HepG2 (cell line): Measurements from ENCODE around the gene NEK3. TPM values are rescaled to one million over a fixed set of nuclear protein-coding genes. Genes with fewer than 3 reads are reported as not detected.

Experiments used
- ATAC-seq: fragments of 200-7000 bp; cut with Tn5 transposase; 3 replicates; pipeline ENCODE4 v1.9.1; 2020; ENCODE audit warnings: mild to moderate bottlenecking, moderate library complexity
- BruUV-seq: library from RNA; stranded (reverse); fragments of 400-500 nt; replicated peaks from 2 replicates; lab custom pipeline; 2021; lab: Mats Ljungman, UMichigan
- CTCF ChIA-PET: fragments of 300-600 bp; formaldehyde crosslinking; extraction: SDS; loops from one replicate; lab custom pipeline; 2021; ENCODE audit warnings: low total read pairs, inconsistent platforms, low intra/inter-chr PET ratio; lab: Yijun Ruan, JAX
- POLR2A ChIA-PET: fragments of 350-600 bp; sonication (Branson Sonifier 250); formaldehyde crosslinking; loops from one replicate; lab custom pipeline; 2020; ENCODE audit warnings: antibody characterized with exemption, inconsistent platforms; lab: Yijun Ruan, JAX
- DNase-seq: peaks from one replicate; pipeline ENCODE4 v3.0.0-alpha.2; 2015; ENCODE audit warnings: low spot score
- FAIRE-seq: peaks from 3 replicates; lab custom pipeline; 2011; peaks lifted over from hg19 to GRCh38; lab: Jason Lieb, UNC
- H2AFZ ChIP-seq: one replicate; pipeline ENCODE4 v1.6.1; 2011; ENCODE audit warnings: low read length, inconsistent platforms
- H3K27ac ChIP-seq: fragments of 300-600 bp; 3 replicates; pipeline ENCODE4 v1.8.0; 2011; ENCODE audit warnings: mixed run types, mild to moderate bottlenecking, mixed read lengths, low read length, inconsistent platforms; ENCODE audit not compliant: insufficient read depth; ENCODE audit errors: extremely low read length
- H3K27me3 ChIP-seq, 2 experiments: fragments of 200-600 bp in 1 of 2; 2 replicates in 1 of 2; 3 replicates in 1 of 2; pipeline versions ENCODE4 v1.6.0 to v1.8.0; 2011; ENCODE audit warnings: low read length in 2 of 2, mild to moderate bottlenecking in 2 of 2, moderate library complexity in 2 of 2, inconsistent platforms in 1 of 2; ENCODE audit not compliant: insufficient read depth in 2 of 2, control insufficient read depth in 1 of 2
- H3K36me3 ChIP-seq, 2 experiments: fragments of 200-600 bp in 1 of 2; replicated peaks in 1 of 2; 2 replicates in 1 of 2; 3 replicates in 1 of 2; pipeline versions ENCODE4 v1.5.1 to v1.8.0; 2011; ENCODE audit warnings: low read length in 2 of 2, inconsistent platforms in 1 of 2; ENCODE audit not compliant: insufficient read depth in 2 of 2, control insufficient read depth in 1 of 2
- H3K4me1 ChIP-seq: 2 replicates; pipeline ENCODE4 v1.5.1; 2012; ENCODE audit warnings: low read length, inconsistent platforms; ENCODE audit not compliant: insufficient read depth
- H3K4me2 ChIP-seq: 2 replicates; pipeline ENCODE4 v1.6.0; 2011; ENCODE audit warnings: low read depth, low read length, inconsistent platforms
- H3K4me3 ChIP-seq, 3 experiments: fragments of 200-600 bp in 1 of 3; sonication (generic), shearing (Covaris generic) in 1 of 3; replicated peaks in 1 of 3; 2 replicates each; pipeline ENCODE4 v1.5.1; 2011 to 2016; ENCODE audit warnings: low read length in 3 of 3, inconsistent platforms in 2 of 3, low read depth in 2 of 3, mild to moderate bottlenecking in 2 of 3, control low read depth in 1 of 3, mixed read lengths in 1 of 3; ENCODE audit not compliant: insufficient read depth in 1 of 3
- H3K79me2 ChIP-seq: one replicate; pipeline ENCODE4 v1.6.1; 2011; ENCODE audit warnings: low read length, inconsistent platforms; ENCODE audit not compliant: insufficient read depth
- H3K9ac ChIP-seq: 2 replicates; pipeline ENCODE4 v1.6.0; 2011; ENCODE audit warnings: mild to moderate bottlenecking, low read depth, low read length, inconsistent platforms; ENCODE audit not compliant: insufficient read depth
- H3K9me3 ChIP-seq: 2 replicates; pipeline ENCODE4 v1.5.1; 2012; ENCODE audit warnings: mild to moderate bottlenecking, low read length
- H4K20me1 ChIP-seq: 2 replicates; pipeline ENCODE4 v1.6.0; 2011; ENCODE audit warnings: inconsistent platforms, mild to moderate bottlenecking, low read length, moderate library complexity; ENCODE audit not compliant: insufficient read depth
- BRCA1 ChIP-seq: sonication (generic); formaldehyde crosslinking; IDR thresholded peaks from 2 replicates; pipeline ENCODE4 v1.4.0; 2020; ENCODE audit warnings: missing genetic modification reagents
- FOXO1 ChIP-seq: sonication (generic); formaldehyde crosslinking; IDR thresholded peaks from 2 replicates; pipeline ENCODE4 v1.4.0; 2020; ENCODE audit warnings: missing genetic modification reagents
- HNRNPUL1 ChIP-seq: fragments of 200-400 bp; formaldehyde crosslinking; IDR thresholded peaks from 2 replicates; pipeline ENCODE4 v1.6.1; 2017; ENCODE audit warnings: low read depth, mild to moderate bottlenecking, low read length, moderate library complexity
- JARID2 ChIP-seq: sonication (generic); formaldehyde crosslinking; IDR thresholded peaks from 2 replicates; pipeline ENCODE4 v1.8.1; 2023; ENCODE audit warnings: missing genetic modification reagents, inconsistent platforms; ENCODE audit not compliant: insufficient replicate concordance
- MIXL1 ChIP-seq: IDR thresholded peaks from 2 replicates; pipeline ENCODE4 v1.6.1; 2016
- MLLT10 ChIP-seq: sonication (generic); formaldehyde crosslinking; IDR thresholded peaks from 2 replicates; pipeline ENCODE4 v1.4.0; 2020; ENCODE audit warnings: missing genetic modification reagents
- TAF1 ChIP-seq: sonication (generic); formaldehyde crosslinking; IDR thresholded peaks from 2 replicates; pipeline ENCODE4 v1.4.0; 2020; ENCODE audit warnings: missing genetic modification reagents
- ZNF34 ChIP-seq: sonication (generic); formaldehyde crosslinking; IDR thresholded peaks from 2 replicates; pipeline ENCODE4 v1.4.0; 2020; ENCODE audit warnings: mild to moderate bottlenecking, missing genetic modification reagents, borderline replicate concordance
- WGBS: methylation state at CpG from one replicate; pipeline ENCODE4 v1.1.6; 2017; ENCODE audit warnings: low lambda C conversion rate; 5-methylcytosine and 5-hydroxymethylcytosine counted together
- in situ Hi-C: cut with HindIII; loops from 2 replicates; pipeline ENCODE4 v1.10.0; 2017; ENCODE audit warnings: low pct_unique_long_range_greater_than_20kb; ENCODE audit not compliant: extremely low pct_ligation_motif_present
- intact Hi-C: fragments of 100-400 bp; cut with micrococcal nuclease; formaldehyde crosslinking; loops from one replicate; pipeline ENCODE4 v1.10.0; 2022; ENCODE audit not compliant: unreplicated experiment
- polyA plus RNA-seq, 8 experiments: library from polyadenylated mRNA; depleted of rRNA in 3 of 8; stranded (reverse) in 7 of 8; unstranded in 1 of 8; fragments of >200 nt; fragmentation: Illumina TruSeq in 4 of 8; extraction: Trizol in 4 of 8; gene quantifications; 2 replicates each; pipeline versions ENCODE4 v1.2.1 to v1.2.3, GENCODE V29; 2011 to 2016; ENCODE audit warnings: low read depth in 4 of 8, missing spikeins in 1 of 8, mixed read lengths in 1 of 8; ENCODE audit not compliant: insufficient read depth in 1 of 8
- total RNA-seq, 5 experiments: library from RNA; depleted of rRNA; stranded (reverse); fragments of >200 nt; fragmentation: Illumina TruSeq; extraction: Trizol; gene quantifications; 2 replicates each; pipeline ENCODE4 v1.2.3, GENCODE V29; 2016; ENCODE audit warnings: low read depth in 1 of 5
- TF ChIP-seq, protein P1 (sequence below): sonication (generic); formaldehyde crosslinking; IDR thresholded peaks from 2 replicates; pipeline ENCODE4 v1.4.0; 2020; ENCODE audit warnings: missing genetic modification reagents
- TF ChIP-seq, protein P2 (sequence below): sonication (generic); formaldehyde crosslinking; IDR thresholded peaks from 2 replicates; pipeline ENCODE4 v1.5.0; 2020; ENCODE audit warnings: mild to moderate bottlenecking, missing genetic modification reagents
- TF ChIP-seq, protein P3 (sequence below): IDR thresholded peaks from 2 replicates; pipeline ENCODE4 v1.6.1; 2016; ENCODE audit warnings: missing genetic modification reagents, missing compliant biosample characterization
- TF ChIP-seq, protein P4 (sequence below), 2 experiments: fragments of 450-650 bp in 1 of 2; sonication (generic) in 1 of 2; formaldehyde crosslinking; IDR thresholded peaks; 2 replicates each; pipeline versions ENCODE4 v1.5.0 to v1.8.0; 2020 to 2022; ENCODE audit warnings: mild to moderate bottlenecking in 1 of 2, missing genetic modification reagents in 1 of 2
- TF ChIP-seq, protein P5 (sequence below): sonication (generic); formaldehyde crosslinking; IDR thresholded peaks from 2 replicates; pipeline ENCODE4 v1.8.1; 2023; ENCODE audit warnings: missing genetic modification reagents, inconsistent platforms, borderline replicate concordance

The NEK3 gene
- total and polyA plus RNA-seq, 2 of the 13 experiments (the other 11 are each of a cell fraction or from before 2014, with no cell fraction given), result 36.7 to 68.2 TPM

DNA sequence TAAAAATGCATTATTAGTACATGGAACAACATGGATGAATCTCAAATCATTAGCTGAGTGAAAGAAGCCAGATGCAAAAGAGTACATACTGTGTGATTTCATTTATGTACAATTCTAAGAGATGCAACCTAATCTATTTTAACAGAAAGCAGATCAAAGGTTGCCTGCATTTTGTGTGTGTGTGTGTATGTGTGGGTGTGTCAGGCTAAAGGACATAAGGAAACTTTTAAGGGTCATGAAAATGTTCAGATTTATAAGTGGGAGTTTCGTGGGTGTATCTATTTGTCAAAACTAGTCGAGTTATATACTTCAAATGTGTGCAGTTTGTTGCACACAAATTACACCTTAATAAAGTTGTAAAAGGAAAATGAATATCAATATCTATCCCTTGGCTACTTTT, 17.9 kb upstream of the NEK3 start:
- 95% methylated on average over 2 of the region's 2 CpGs for WGBS
- ATAC-seq (no peak), FAIRE-seq (no peak), DNase-seq (no peak)
- BruUV-seq, result no TSS peak
- Histone ChIP-seq H2AFZ (no peak overlapping the region), H3K9ac (no peak overlapping the region), H3K36me3 (peaks cover 11 to 35% of the 10 kb centered on the region in 2 experiments), H3K27me3 (no peaks in the 10 kb centered on the region), H3K4me1 (peaks cover 29% of the 10 kb centered on the region), H3K4me3 (no peak overlapping the region), H3K9me3 (no peaks in the 10 kb centered on the region), H4K20me1 (no peaks in the 10 kb centered on the region), H3K27ac (no peak overlapping the region), H3K79me2 (no peaks in the 10 kb centered on the region), H3K4me2 (no peak overlapping the region)
- in situ Hi-C loops, result no loop called here
- intact Hi-C loops, result no loop called here
- POLR2A ChIA-PET, result no interaction called here
- CTCF ChIA-PET, result no interaction called here
- TF ChIP-seq JARID2 (no peak), ZNF34 (CRISPR knock-in tag) (no peak), BRCA1 (CRISPR knock-in tag) (no peak), HNRNPUL1 (no peak), MLLT10 (no peak), FOXO1 (no peak), MIXL1 (no peak), TAF1 (CRISPR knock-in tag) (no peak)
- TF ChIP-seq, protein P1, sequence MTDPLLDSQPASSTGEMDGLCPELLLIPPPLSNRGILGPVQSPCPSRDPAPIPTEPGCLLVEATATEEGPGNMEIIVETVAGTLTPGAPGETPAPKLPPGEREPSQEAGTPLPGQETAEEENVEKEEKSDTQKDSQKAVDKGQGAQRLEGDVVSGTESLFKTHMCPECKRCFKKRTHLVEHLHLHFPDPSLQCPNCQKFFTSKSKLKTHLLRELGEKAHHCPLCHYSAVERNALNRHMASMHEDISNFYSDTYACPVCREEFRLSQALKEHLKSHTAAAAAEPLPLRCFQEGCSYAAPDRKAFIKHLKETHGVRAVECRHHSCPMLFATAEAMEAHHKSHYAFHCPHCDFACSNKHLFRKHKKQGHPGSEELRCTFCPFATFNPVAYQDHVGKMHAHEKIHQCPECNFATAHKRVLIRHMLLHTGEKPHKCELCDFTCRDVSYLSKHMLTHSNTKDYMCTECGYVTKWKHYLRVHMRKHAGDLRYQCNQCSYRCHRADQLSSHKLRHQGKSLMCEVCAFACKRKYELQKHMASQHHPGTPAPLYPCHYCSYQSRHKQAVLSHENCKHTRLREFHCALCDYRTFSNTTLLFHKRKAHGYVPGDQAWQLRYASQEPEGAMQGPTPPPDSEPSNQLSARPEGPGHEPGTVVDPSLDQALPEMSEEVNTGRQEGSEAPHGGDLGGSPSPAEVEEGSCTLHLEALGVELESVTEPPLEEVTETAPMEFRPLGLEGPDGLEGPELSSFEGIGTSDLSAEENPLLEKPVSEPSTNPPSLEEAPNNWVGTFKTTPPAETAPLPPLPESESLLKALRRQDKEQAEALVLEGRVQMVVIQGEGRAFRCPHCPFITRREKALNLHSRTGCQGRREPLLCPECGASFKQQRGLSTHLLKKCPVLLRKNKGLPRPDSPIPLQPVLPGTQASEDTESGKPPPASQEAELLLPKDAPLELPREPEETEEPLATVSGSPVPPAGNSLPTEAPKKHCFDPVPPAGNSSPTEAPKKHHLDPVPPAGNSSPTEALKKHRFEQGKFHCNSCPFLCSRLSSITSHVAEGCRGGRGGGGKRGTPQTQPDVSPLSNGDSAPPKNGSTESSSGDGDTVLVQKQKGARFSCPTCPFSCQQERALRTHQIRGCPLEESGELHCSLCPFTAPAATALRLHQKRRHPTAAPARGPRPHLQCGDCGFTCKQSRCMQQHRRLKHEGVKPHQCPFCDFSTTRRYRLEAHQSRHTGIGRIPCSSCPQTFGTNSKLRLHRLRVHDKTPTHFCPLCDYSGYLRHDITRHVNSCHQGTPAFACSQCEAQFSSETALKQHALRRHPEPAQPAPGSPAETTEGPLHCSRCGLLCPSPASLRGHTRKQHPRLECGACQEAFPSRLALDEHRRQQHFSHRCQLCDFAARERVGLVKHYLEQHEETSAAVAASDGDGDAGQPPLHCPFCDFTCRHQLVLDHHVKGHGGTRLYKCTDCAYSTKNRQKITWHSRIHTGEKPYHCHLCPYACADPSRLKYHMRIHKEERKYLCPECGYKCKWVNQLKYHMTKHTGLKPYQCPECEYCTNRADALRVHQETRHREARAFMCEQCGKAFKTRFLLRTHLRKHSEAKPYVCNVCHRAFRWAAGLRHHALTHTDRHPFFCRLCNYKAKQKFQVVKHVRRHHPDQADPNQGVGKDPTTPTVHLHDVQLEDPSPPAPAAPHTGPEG (CRISPR knock-in tag), result no peak
- TF ChIP-seq, protein P2, sequence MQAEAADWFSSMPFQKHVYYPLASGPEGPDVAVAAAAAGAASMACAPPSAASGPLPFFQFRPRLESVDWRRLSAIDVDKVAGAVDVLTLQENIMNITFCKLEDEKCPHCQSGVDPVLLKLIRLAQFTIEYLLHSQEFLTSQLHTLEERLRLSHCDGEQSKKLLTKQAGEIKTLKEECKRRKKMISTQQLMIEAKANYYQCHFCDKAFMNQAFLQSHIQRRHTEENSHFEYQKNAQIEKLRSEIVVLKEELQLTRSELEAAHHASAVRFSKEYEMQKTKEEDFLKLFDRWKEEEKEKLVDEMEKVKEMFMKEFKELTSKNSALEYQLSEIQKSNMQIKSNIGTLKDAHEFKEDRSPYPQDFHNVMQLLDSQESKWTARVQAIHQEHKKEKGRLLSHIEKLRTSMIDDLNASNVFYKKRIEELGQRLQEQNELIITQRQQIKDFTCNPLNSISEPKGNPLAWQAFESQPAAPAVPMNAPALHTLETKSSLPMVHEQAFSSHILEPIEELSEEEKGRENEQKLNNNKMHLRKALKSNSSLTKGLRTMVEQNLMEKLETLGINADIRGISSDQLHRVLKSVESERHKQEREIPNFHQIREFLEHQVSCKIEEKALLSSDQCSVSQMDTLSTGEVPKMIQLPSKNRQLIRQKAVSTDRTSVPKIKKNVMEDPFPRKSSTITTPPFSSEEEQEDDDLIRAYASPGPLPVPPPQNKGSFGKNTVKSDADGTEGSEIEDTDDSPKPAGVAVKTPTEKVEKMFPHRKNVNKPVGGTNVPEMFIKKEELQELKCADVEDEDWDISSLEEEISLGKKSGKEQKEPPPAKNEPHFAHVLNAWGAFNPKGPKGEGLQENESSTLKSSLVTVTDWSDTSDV (CRISPR knock-in tag), result no peak
- TF ChIP-seq, protein P3, sequence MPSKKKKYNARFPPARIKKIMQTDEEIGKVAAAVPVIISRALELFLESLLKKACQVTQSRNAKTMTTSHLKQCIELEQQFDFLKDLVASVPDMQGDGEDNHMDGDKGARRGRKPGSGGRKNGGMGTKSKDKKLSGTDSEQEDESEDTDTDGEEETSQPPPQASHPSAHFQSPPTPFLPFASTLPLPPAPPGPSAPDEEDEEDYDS (CRISPR knock-in tag), result no peak
- TF ChIP-seq, protein P4, sequence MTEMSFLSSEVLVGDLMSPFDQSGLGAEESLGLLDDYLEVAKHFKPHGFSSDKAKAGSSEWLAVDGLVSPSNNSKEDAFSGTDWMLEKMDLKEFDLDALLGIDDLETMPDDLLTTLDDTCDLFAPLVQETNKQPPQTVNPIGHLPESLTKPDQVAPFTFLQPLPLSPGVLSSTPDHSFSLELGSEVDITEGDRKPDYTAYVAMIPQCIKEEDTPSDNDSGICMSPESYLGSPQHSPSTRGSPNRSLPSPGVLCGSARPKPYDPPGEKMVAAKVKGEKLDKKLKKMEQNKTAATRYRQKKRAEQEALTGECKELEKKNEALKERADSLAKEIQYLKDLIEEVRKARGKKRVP (CRISPR knock-in tag; IDR thresholded peaks at IDR 0.05), result no peak
- TF ChIP-seq, protein P5, sequence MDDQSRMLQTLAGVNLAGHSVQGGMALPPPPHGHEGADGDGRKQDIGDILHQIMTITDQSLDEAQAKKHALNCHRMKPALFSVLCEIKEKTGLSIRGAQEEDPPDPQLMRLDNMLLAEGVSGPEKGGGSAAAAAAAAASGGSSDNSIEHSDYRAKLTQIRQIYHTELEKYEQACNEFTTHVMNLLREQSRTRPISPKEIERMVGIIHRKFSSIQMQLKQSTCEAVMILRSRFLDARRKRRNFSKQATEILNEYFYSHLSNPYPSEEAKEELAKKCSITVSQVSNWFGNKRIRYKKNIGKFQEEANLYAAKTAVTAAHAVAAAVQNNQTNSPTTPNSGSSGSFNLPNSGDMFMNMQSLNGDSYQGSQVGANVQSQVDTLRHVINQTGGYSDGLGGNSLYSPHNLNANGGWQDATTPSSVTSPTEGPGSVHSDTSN, result no peak
